Testis (tissue), 3 donors: ENCODE data around the gene SH2D3A. TPM values are rescaled to one million over a fixed set of nuclear protein-coding genes. Genes with fewer than 3 reads are reported as not detected.

Source experiments
- DNase-seq: peaks from one replicate; pipeline ENCODE4 v3.0.0-alpha.2; 2019
- H3K27ac ChIP-seq, 2 donors: fragments of 200-600 bp; sonication (generic); one replicate each; pipeline ENCODE4 v1.5.1; 2019
- H3K27me3 ChIP-seq: fragments of 200-600 bp; sonication (generic); one replicate; pipeline ENCODE4 v1.5.1; 2019
- H3K36me3 ChIP-seq: fragments of 200-600 bp; sonication (generic); one replicate; pipeline ENCODE4 v1.5.1; 2017; ENCODE audit warnings: low read depth; ENCODE audit errors: missing control alignments
- H3K4me1 ChIP-seq: fragments of 200-600 bp; sonication (generic); one replicate; pipeline ENCODE4 v1.5.1; 2019
- H3K4me3 ChIP-seq, 2 donors: fragments of 200-600 bp; sonication (generic); one replicate each; pipeline ENCODE4 v1.5.1; 2017 to 2019
- H3K9me3 ChIP-seq: fragments of 200-600 bp; sonication (generic); one replicate; pipeline ENCODE4 v1.5.1; 2017
- CTCF ChIP-seq, 3 experiments: fragments of 450-650 bp in 2 of 3; fragments of 200-600 bp in 1 of 3; sonication (generic) in 1 of 3; IDR thresholded peaks; one replicate each; pipeline ENCODE4 v1.5.1; 2016 to 2019; ENCODE audit warnings: antibody characterized with exemption in 3 of 3, mild to moderate bottlenecking in 2 of 3, moderate library complexity in 1 of 3
- POLR2A ChIP-seq: fragments of 450-650 bp; IDR thresholded peaks from one replicate; pipeline ENCODE4 v1.6.1; 2017; ENCODE audit warnings: antibody characterized with exemption, mild to moderate bottlenecking, moderate library complexity
- WGBS, 2 donors: methylation state at CpG; one replicate each; pipeline ENCODE4 v1.1.5; 2018; 5-methylcytosine and 5-hydroxymethylcytosine counted together
- intact Hi-C: fragments of 100-400 bp; cut with DNase I; formaldehyde crosslinking; loops from one replicate; pipeline ENCODE4 v1.15.1; 2023; ENCODE audit warnings: low total_unique reads
- polyA plus RNA-seq: library from polyadenylated mRNA; stranded (reverse); fragments of 350-450 nt; fragmentation: Illumina TruSeq; extraction: RNeasy Lipid Tissue Mini Kit (QIAGEN cat#74804); gene quantifications from one replicate; pipeline ENCODE4 v1.2.3, GENCODE V29; 2014; ENCODE audit warnings: low read depth, low replicate concordance; ENCODE audit not compliant: insufficient read depth
- total RNA-seq, 2 donors: library from RNA; depleted of rRNA; stranded (reverse); fragments of >200 nt; gene quantifications; one replicate each; pipeline ENCODE4 v1.2.3, GENCODE V29; 2016

Gene SH2D3A
- total and polyA plus RNA-seq, 3 donors from 2014 or later, result 7.4 to 12.8 (median 7.5) TPM

DNA sequence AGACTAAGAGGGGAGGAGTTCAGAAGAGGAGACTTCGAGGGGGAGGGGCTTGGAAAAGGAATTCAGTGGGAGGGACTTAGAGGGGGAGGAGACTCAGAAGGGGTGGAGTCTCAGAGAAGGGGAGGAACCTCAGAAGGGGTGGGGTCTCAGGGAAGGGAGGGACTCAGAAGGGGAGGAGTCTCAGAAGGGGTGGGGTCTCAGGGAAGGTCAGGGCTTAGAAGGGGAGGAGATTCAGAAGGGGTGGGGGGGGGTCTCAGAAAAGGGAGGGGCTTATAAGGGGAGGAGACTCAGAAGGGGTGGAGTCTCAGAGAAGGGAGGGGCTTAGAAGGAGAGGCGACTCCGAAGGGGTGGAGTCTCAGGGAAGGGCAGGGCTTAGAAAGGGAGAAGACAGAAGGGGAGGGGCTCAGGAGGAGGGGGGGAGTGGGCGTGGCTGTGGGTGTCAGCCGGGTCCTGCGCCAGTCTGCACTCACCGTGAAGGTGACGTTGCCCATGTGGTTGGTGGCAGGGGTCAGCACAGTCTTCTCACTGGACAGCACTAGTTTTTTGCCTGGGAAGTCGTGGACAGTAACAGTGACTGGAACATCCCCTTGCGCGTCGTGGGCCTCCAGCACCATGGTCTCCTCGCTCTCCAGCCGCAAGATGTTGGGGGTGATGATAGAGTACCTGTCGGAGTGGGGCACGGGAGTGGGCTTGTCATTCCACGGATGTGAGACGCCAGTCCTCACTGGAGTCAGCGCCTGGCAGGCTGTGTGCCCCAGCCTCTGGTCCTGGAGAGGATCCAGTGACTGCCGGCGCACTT, 48.3 kb downstream of the SH2D3A start:
- DNase-seq, result peak; percentile 56
- 65 to 68% methylated on average over 19 to 21 of the region's 21 CpGs for WGBS, 2 donors
- no peak overlapping the region for H3K4me3 ChIP-seq

GRCh38 chr19:6718111-6718740, 49.0 kb downstream of the SH2D3A start:
- Histone ChIP-seq H3K27ac (no peak overlapping the region), H3K4me3 (peak overlapping the region in 1 of 2 donors; percentile 13), H3K9me3 (no peaks in the 10 kb centered on the region), H3K4me1 (no peaks in the 10 kb centered on the region), H3K27me3 (no peaks in the 10 kb centered on the region), H3K36me3 (no peaks in the 10 kb centered on the region)
- intact Hi-C loops, result no loop called here
- no peak for DNase-seq
- WGBS, 2 donors, result 37 to 57% methylated on average over 12 to 23 of the region's 23 CpGs
- no peak for TF ChIP-seq CTCF (IDR thresholded peaks at IDR 0.05)
- TF ChIP-seq POLR2A, result no peak

More for the DNA sequence above, 48.3 kb downstream of the SH2D3A start:
- no peaks in the 10 kb centered on the region for H3K4me1 ChIP-seq
- no peaks in the 10 kb centered on the region for H3K36me3 ChIP-seq
- no peak overlapping the region for H3K27ac ChIP-seq
- TF ChIP-seq POLR2A (no peak), CTCF (IDR thresholded peaks at IDR 0.05) (no peak)
- H3K9me3 ChIP-seq, result no peaks in the 10 kb centered on the region
- intact Hi-C loops, result no loop called here
- H3K27me3 ChIP-seq, result no peaks in the 10 kb centered on the region

- H3K4me1 ChIP-seq, result no peaks in the 10 kb centered on the region
- 76 to 77% methylated on average over 4 of the region's 4 CpGs for WGBS, 2 donors
- no peaks in the 10 kb centered on the region for H3K36me3 ChIP-seq
- no peaks in the 10 kb centered on the region for H3K9me3 ChIP-seq
- no peak for TF ChIP-seq POLR2A
- TF ChIP-seq CTCF (IDR thresholded peaks at IDR 0.05), result no peak
- H3K4me3 ChIP-seq, result no peak overlapping the region
- intact Hi-C loops, result no loop called here
- no peak overlapping the region for H3K27ac ChIP-seq
- no peak for DNase-seq
- H3K27me3 ChIP-seq, result no peaks in the 10 kb centered on the region
Observed at GRCh38 chr19:6717441-6717971, 49.7 kb downstream of the SH2D3A start.

- Histone ChIP-seq H3K4me1 (no peaks in the 10 kb centered on the region), H3K27me3 (no peaks in the 10 kb centered on the region), H3K9me3 (no peaks in the 10 kb centered on the region), H3K27ac (no peak overlapping the region), H3K36me3 (no peaks in the 10 kb centered on the region), H3K4me3 (no peak overlapping the region)
- TF ChIP-seq CTCF (IDR thresholded peaks at IDR 0.05) (no peak), POLR2A (no peak)
- intact Hi-C loops, result no loop called here
- 59 to 74% methylated on average over 9 to 10 of the region's 10 CpGs for WGBS, 2 donors
- no peak for DNase-seq
Observed at GRCh38 chr19:6717036-6717435, 50.2 kb downstream of the SH2D3A start.
